Endodermal cell (in vitro differentiated cells): ENCODE measurements around the gene MPP3. TPM values are rescaled to one million over a fixed set of nuclear protein-coding genes. Genes with fewer than 3 reads are reported as not detected.

ENCODE experiments used
- DNase-seq: peaks from one replicate; pipeline ENCODE4 v3.0.0-alpha.2; 2017
- H3K27ac ChIP-seq: 2 replicates; pipeline ENCODE4 v1.5.1; 2013; ENCODE audit warnings: mild to moderate bottlenecking, low read depth, low read length, moderate library complexity
- H3K27me3 ChIP-seq: 2 replicates; pipeline ENCODE4 v1.6.1; 2013; ENCODE audit warnings: mild to moderate bottlenecking, low read length, moderate library complexity; ENCODE audit not compliant: insufficient read depth, control insufficient read depth, poor library complexity, severe bottlenecking
- H3K36me3 ChIP-seq: 2 replicates; pipeline ENCODE4 v1.7.0; 2013; ENCODE audit warnings: mild to moderate bottlenecking, low read length, moderate library complexity; ENCODE audit not compliant: control insufficient read depth, insufficient read depth
- H3K4me1 ChIP-seq: one replicate; pipeline ENCODE4 v1.7.0; 2013; ENCODE audit warnings: low read length; ENCODE audit not compliant: control insufficient read depth, insufficient read depth
- H3K4me3 ChIP-seq: 2 replicates; pipeline ENCODE4 v1.5.1; 2013; ENCODE audit warnings: mild to moderate bottlenecking, low read length, moderate library complexity
- H3K9ac ChIP-seq: 2 replicates; pipeline ENCODE4 v1.6.1; 2013; ENCODE audit warnings: mild to moderate bottlenecking, low read length, moderate library complexity; ENCODE audit not compliant: poor library complexity, severe bottlenecking; ENCODE audit errors: extremely low read depth
- H3K9me3 ChIP-seq: 2 replicates; pipeline ENCODE4 v1.6.1; 2013; ENCODE audit warnings: mild to moderate bottlenecking, low read length, moderate library complexity; ENCODE audit not compliant: control insufficient read depth
- H3K27ac Mint-ChIP-seq: 2 replicates; pipeline ENCODE4 v1.8.0; 2020; ENCODE audit warnings: mixed read lengths
- H3K27me3 Mint-ChIP-seq: 2 replicates; pipeline ENCODE4 v1.8.0; 2021; ENCODE audit warnings: mild to moderate bottlenecking, mixed read lengths; ENCODE audit not compliant: insufficient read depth
- H3K36me3 Mint-ChIP-seq: 2 replicates; pipeline ENCODE4 v1.8.0; 2020; ENCODE audit warnings: low read depth, mixed read lengths
- H3K4me1 Mint-ChIP-seq: 2 replicates; pipeline ENCODE4 v1.8.0; 2020; ENCODE audit warnings: mixed read lengths
- H3K4me3 Mint-ChIP-seq: 2 replicates; pipeline ENCODE4 v1.8.0; 2020; ENCODE audit warnings: mild to moderate bottlenecking, moderate library complexity, mixed read lengths
- H3K9me3 Mint-ChIP-seq: 2 replicates; pipeline ENCODE4 v1.8.0; 2020; ENCODE audit warnings: mild to moderate bottlenecking, mixed read lengths
- CTCF ChIP-seq: fragments of 200-600 bp; sonication (generic); conservative IDR thresholded peaks from 2 replicates; pipeline ENCODE4 v1.5.0; 2021; ENCODE audit warnings: antibody characterized with exemption, mild to moderate bottlenecking
- WGBS, 2 experiments: methylation state at CpG; one replicate each; pipeline versions ENCODE4 v1.1.5 to v1.1.7; 2013; ENCODE audit warnings: missing lambda C conversion rate in 2 of 2, mixed read lengths in 1 of 2; ENCODE audit not compliant: insufficient coverage in 1 of 2, insufficient read length in 1 of 2; 5-methylcytosine and 5-hydroxymethylcytosine counted together
- total RNA-seq, 2 donors: library from RNA; stranded (reverse); fragmentation: NEBNext Ultra II Directional in 1 of 2; extraction: Animal tissue kit (Norgen Biotek cat#: 25700) in 1 of 2; gene quantifications; 2 replicates in 1 of 2; 3 replicates in 1 of 2; pipeline ENCODE4 v1.2.1, GENCODE V29; 2021

Gene MPP3
- total RNA-seq, 2 donors from 2014 or later = 5.8 to 6.8 TPM

- Histone ChIP-seq H3K4me1 (no peaks in the 10 kb centered on the region), H3K36me3 (no peaks in the 10 kb centered on the region), H3K4me3 (no peak overlapping the region), H3K9ac (no peak overlapping the region), H3K9me3 (no peaks in the 10 kb centered on the region), H3K27ac (no peak overlapping the region), H3K27me3 (no peaks in the 10 kb centered on the region)
- Mint-ChIP-seq H3K4me1 (peaks cover 4% of the 10 kb centered on the region), H3K9me3 (peaks cover 5% of the 10 kb centered on the region), H3K36me3 (no peaks in the 10 kb centered on the region), H3K4me3 (no peak overlapping the region), H3K27ac (no peak overlapping the region), H3K27me3 (peaks cover 7% of the 10 kb centered on the region)
- WGBS, 2 experiments = 78 to 87% methylated on average over 2 to 8 of the region's 8 CpGs
- TF ChIP-seq CTCF = no peak
- no peak for DNase-seq
Observed at GRCh38 chr17:43854498-43854897, 21.6 kb upstream of the MPP3 start.

GRCh38 chr17:43853546-43853945 lies 20.6 kb upstream of the MPP3 start:
- Histone ChIP-seq H3K27ac (no peak overlapping the region), H3K36me3 (no peaks in the 10 kb centered on the region), H3K4me1 (no peaks in the 10 kb centered on the region), H3K4me3 (no peak overlapping the region), H3K9me3 (no peaks in the 10 kb centered on the region), H3K27me3 (no peaks in the 10 kb centered on the region), H3K9ac (no peak overlapping the region)
- WGBS, 2 experiments = 90 to 91% methylated on average over 2 to 7 of the region's 7 CpGs
- no peak for DNase-seq
- no peak for TF ChIP-seq CTCF
- Mint-ChIP-seq H3K27ac (no peak overlapping the region), H3K4me3 (no peak overlapping the region), H3K9me3 (peaks cover 5% of the 10 kb centered on the region), H3K27me3 (peaks cover 14% of the 10 kb centered on the region), H3K4me1 (peaks cover 4% of the 10 kb centered on the region), H3K36me3 (no peaks in the 10 kb centered on the region)

GRCh38 chr17:43852571-43852970 lies 19.6 kb upstream of the MPP3 start:
- Histone ChIP-seq H3K9me3 (no peaks in the 10 kb centered on the region), H3K4me3 (no peak overlapping the region), H3K4me1 (no peaks in the 10 kb centered on the region), H3K27me3 (no peaks in the 10 kb centered on the region), H3K27ac (no peak overlapping the region), H3K36me3 (no peaks in the 10 kb centered on the region), H3K9ac (no peak overlapping the region)
- H3K4me3 Mint-ChIP-seq = no peak overlapping the region
- no peak for DNase-seq
- no peak overlapping the region for H3K27ac Mint-ChIP-seq
- H3K27me3 Mint-ChIP-seq = peaks cover 21% of the 10 kb centered on the region
- no peaks in the 10 kb centered on the region for H3K36me3 Mint-ChIP-seq
- H3K9me3 Mint-ChIP-seq = peaks cover 5% of the 10 kb centered on the region
- 90 to 93% methylated on average over 5 to 8 of the region's 8 CpGs for WGBS, 2 experiments
- peaks cover 4% of the 10 kb centered on the region for H3K4me1 Mint-ChIP-seq
- TF ChIP-seq CTCF = no peak
